OCI-LY1 (cell line): ENCODE measurements around the gene TMEM72.

ENCODE experiments used
- H2AFZ ChIP-seq: fragments of 200-600 bp; sonication (generic), shearing (Covaris generic); 2 replicates; pipeline ENCODE4 v1.6.0; 2014; ENCODE audit warnings: antibody characterized with exemption, mild to moderate bottlenecking, low read length
- H3F3A ChIP-seq: fragments of 200-600 bp; sonication (generic), shearing (Covaris generic); 2 replicates; pipeline ENCODE4 v1.6.0; 2014; ENCODE audit warnings: mild to moderate bottlenecking, antibody characterized with exemption, low read length, moderate library complexity; ENCODE audit not compliant: insufficient read depth
- H3K27ac ChIP-seq: fragments of 200-600 bp; sonication (generic); 2 replicates; pipeline ENCODE4 v1.5.1; 2014; ENCODE audit warnings: low read length, mixed run types, mild to moderate bottlenecking, low read depth; ENCODE audit not compliant: poor library complexity, severe bottlenecking
- H3K27me3 ChIP-seq: fragments of 200-600 bp; sonication (generic); 2 replicates; pipeline ENCODE4 v1.6.0; 2014; ENCODE audit warnings: antibody characterized with exemption, mild to moderate bottlenecking, low read length, moderate library complexity; ENCODE audit not compliant: insufficient read depth
- H3K36me3 ChIP-seq: fragments of 200-600 bp; sonication (generic); 2 replicates; pipeline ENCODE4 v1.6.1; 2014; ENCODE audit warnings: mild to moderate bottlenecking, antibody characterized with exemption, low read length, moderate library complexity, mixed read lengths; ENCODE audit not compliant: insufficient read depth
- H3K4me1 ChIP-seq: fragments of 200-600 bp; sonication (generic); 2 replicates; pipeline ENCODE4 v1.5.1; 2014; ENCODE audit warnings: mild to moderate bottlenecking, low read length, moderate library complexity; ENCODE audit not compliant: insufficient read depth, severe bottlenecking
- H3K4me2 ChIP-seq: fragments of 200-600 bp; sonication (generic), shearing (Covaris generic); 2 replicates; pipeline ENCODE4 v1.6.1; 2014; ENCODE audit warnings: low read length
- H3K4me3 ChIP-seq: fragments of 200-600 bp; sonication (generic); 2 replicates; pipeline ENCODE4 v1.5.1; 2014; ENCODE audit warnings: low read length, low read depth, mild to moderate bottlenecking, mixed read lengths; ENCODE audit not compliant: poor library complexity, severe bottlenecking
- H3K79me2 ChIP-seq: fragments of 200-600 bp; shearing (Covaris generic); 2 replicates; pipeline ENCODE4 v1.6.1; 2016; ENCODE audit warnings: mixed run types, low read length, mixed read lengths; ENCODE audit not compliant: insufficient read depth
- H3K9ac ChIP-seq: fragments of 200-600 bp; sonication (generic), shearing (Covaris generic); 2 replicates; pipeline ENCODE4 v1.6.1; 2014; ENCODE audit warnings: mild to moderate bottlenecking, low read length, mixed read lengths
- H3K9me2 ChIP-seq: fragments of 200-600 bp; sonication (generic), shearing (Covaris generic); 2 replicates; pipeline ENCODE4 v1.6.1; 2014; ENCODE audit warnings: low read depth, mild to moderate bottlenecking, low read length, mixed read lengths
- H3K9me3 ChIP-seq: fragments of 200-600 bp; shearing (Covaris generic); 2 replicates; pipeline ENCODE4 v1.6.1; 2014; ENCODE audit warnings: low read length, mixed read lengths
- H4K20me1 ChIP-seq: fragments of 200-600 bp; sonication (generic), shearing (Covaris generic); 2 replicates; pipeline ENCODE4 v1.6.0; 2016; ENCODE audit warnings: mild to moderate bottlenecking, low read length; ENCODE audit not compliant: insufficient read depth
- EZH2 ChIP-seq: fragments of 200-600 bp; sonication (generic), shearing (Covaris generic); IDR thresholded peaks from 2 replicates; pipeline ENCODE4 v1.8.0; 2017; ENCODE audit warnings: borderline replicate concordance, mixed run types, mild to moderate bottlenecking, antibody characterized with exemption, low read length, moderate library complexity, mixed read lengths
- TF ChIP-seq, protein P1 (sequence below): fragments of 200-600 bp; sonication (generic), shearing (Covaris generic); IDR thresholded peaks from 2 replicates; pipeline ENCODE4 v1.5.1; 2017; ENCODE audit warnings: mild to moderate bottlenecking, antibody characterized with exemption, low read length, moderate library complexity, mixed read lengths

The TMEM72 gene

DNA sequence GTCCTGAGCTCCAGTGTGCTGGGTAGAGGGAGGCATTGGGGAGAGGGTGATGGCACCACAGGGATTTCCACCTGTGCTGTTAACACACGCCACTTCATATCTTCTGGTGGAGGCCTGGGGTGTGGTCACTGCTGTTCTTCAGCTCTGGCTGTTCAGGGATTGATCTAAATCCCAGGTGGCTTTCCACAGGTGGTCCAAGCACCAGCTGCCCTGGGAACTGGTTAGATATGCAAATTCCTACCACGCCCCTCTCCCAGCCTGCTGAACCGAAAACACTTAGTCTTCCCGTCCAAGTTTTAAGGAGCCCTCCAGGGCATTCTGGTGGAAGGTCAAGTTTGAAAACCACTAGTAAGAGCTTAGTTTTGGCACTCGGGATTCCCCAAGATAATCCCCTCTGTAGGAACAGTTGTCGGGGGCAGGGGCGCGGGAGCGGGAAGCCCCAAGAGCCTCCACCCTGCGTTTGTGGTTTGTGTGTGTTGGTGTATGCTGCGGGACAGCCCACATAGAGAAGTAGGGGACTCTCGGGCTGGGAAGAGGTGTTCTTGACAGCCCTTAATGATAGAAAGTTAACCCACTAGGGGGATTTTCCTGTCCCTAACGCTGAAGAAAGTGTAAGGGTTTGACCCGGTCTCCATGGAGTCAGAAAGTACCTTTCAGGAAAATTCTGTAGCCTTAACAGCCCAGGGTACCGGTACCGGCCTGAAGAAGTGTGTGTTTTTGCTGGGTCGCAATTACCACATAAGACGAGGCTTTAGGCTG lies 62.4 kb downstream of the TMEM72 start:
- Histone ChIP-seq H3K27ac (no peak overlapping the region), H3K4me3 (no peak overlapping the region), H2AFZ (no peak overlapping the region), H3K9me3 (no peaks in the 10 kb centered on the region), H3K79me2 (no peaks in the 10 kb centered on the region), H3K9me2 (no peaks in the 10 kb centered on the region), H3K36me3 (no peaks in the 10 kb centered on the region), H3K27me3 (no peaks in the 10 kb centered on the region), H3F3A (no peaks in the 10 kb centered on the region), H3K9ac (no peak overlapping the region), H4K20me1 (no peaks in the 10 kb centered on the region), H3K4me2 (no peak overlapping the region), H3K4me1 (peaks cover 15% of the 10 kb centered on the region)
- TF ChIP-seq EZH2: no peak
- TF ChIP-seq, protein P1, sequence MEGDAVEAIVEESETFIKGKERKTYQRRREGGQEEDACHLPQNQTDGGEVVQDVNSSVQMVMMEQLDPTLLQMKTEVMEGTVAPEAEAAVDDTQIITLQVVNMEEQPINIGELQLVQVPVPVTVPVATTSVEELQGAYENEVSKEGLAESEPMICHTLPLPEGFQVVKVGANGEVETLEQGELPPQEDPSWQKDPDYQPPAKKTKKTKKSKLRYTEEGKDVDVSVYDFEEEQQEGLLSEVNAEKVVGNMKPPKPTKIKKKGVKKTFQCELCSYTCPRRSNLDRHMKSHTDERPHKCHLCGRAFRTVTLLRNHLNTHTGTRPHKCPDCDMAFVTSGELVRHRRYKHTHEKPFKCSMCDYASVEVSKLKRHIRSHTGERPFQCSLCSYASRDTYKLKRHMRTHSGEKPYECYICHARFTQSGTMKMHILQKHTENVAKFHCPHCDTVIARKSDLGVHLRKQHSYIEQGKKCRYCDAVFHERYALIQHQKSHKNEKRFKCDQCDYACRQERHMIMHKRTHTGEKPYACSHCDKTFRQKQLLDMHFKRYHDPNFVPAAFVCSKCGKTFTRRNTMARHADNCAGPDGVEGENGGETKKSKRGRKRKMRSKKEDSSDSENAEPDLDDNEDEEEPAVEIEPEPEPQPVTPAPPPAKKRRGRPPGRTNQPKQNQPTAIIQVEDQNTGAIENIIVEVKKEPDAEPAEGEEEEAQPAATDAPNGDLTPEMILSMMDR: no peak

DNA sequence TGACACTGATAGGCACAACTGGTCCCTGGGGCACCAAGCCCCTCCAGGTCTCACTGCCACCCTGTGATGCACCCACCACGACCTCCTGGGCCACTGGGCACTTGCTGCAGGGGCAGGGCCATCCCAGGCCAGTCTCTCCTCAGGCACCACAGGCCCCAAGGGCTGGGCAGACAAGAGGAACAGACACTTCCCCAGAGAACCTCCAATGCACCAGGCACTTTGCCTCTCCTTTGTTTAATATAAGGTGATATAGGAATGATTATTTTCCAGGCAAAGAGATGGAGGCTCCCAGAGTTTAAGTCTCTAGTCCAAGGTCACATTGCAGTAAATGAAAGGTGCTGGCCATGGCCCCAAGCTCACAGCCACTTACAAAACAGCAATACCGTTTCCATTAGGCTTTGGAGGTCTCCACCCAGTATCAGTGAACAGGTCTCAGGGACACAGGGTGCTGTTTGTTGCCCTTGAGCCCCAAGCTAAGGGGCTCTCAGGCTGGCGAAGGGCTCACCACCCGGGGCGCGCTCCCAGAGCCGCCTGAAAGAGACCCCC lies 63.0 kb downstream of the TMEM72 start:
- no peaks in the 10 kb centered on the region for H3K79me2 ChIP-seq
- H3K27me3 ChIP-seq: no peaks in the 10 kb centered on the region
- H3K36me3 ChIP-seq: no peaks in the 10 kb centered on the region
- H3F3A ChIP-seq: no peaks in the 10 kb centered on the region
- H2AFZ ChIP-seq: peak overlapping the region; percentile 87; the same call in 1 of the 2 replicates
- peak overlapping the region; percentile 60 for H3K4me3 ChIP-seq
- H3K9ac ChIP-seq: peak overlapping the region; percentile 53; the same call in 1 of the 2 replicates
- TF ChIP-seq EZH2: no peak
- TF ChIP-seq, protein P1: no peak
- no peak overlapping the region for H3K27ac ChIP-seq
- H3K9me3 ChIP-seq: no peaks in the 10 kb centered on the region
- H4K20me1 ChIP-seq: no peaks in the 10 kb centered on the region
- peaks cover 15% of the 10 kb centered on the region for H3K4me1 ChIP-seq
- H3K9me2 ChIP-seq: no peaks in the 10 kb centered on the region
- peak overlapping the region; percentile 89 for H3K4me2 ChIP-seq

DNA sequence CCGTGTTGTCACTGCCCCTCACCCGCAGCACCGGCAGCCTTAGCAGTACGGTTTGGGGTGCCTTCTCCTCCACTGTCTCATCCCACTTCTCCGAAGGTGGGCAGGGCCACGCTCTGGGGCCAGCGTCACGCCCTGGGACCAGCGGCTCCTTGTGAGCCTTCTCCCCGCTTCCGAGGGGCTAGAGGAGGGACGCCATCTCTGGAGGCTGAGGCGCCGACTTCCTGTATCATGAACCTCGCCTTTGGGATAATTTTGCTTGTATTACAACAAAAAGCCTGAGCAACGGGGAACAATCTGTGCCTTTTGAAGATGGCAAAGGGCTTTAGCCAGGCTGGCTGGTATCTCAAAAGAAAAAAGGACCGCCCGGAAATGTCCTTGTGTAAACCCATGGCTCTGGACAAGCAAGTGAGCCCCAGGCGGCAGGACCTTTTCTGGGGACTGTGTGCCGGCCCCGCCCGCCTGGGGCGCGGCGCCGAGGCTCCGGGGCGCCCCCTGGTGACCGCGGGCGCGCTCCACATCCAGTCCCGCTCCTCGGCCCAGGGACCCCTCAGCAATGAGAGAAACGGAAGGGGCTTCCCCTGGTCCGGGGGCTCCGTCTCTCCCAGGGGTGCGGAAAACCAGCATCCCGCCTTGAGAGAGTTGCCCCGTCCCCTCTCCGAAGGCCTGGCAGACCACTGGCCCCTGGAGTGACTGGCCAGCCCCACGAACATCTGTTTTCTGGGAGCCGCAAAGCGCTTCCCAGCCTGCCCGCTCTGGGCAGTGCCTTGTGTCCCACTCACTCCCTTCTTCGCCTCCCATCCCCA lies 63.7 kb downstream of the TMEM72 start:
- Histone ChIP-seq H3K9me3 (no peaks in the 10 kb centered on the region), H3K27me3 (no peaks in the 10 kb centered on the region), H3F3A (no peaks in the 10 kb centered on the region), H3K4me3 (peak overlapping the region; percentile 60), H3K79me2 (no peaks in the 10 kb centered on the region), H3K4me1 (peaks cover 15% of the 10 kb centered on the region), H4K20me1 (no peaks in the 10 kb centered on the region), H3K27ac (no peak overlapping the region), H3K36me3 (no peaks in the 10 kb centered on the region), H3K4me2 (peak overlapping the region; percentile 89), H2AFZ (peak overlapping the region; percentile 87; the same call in 1 of the 2 replicates), H3K9ac (peak overlapping the region; percentile 53; the same call in 1 of the 2 replicates), H3K9me2 (no peaks in the 10 kb centered on the region)
- TF ChIP-seq, protein P1: peak; percentile 91
- no peak for TF ChIP-seq EZH2
